HUES6 (cell line): ENCODE data around the gene DIP2C.

Source experiments
- H3K27ac ChIP-seq: 2 replicates; pipeline ENCODE4 v1.7.0; 2013; ENCODE audit warnings: low read depth, mild to moderate bottlenecking, low read length, inconsistent platforms
- H3K27me3 ChIP-seq: 2 replicates; pipeline ENCODE4 v1.6.1; 2013; ENCODE audit warnings: low read length; ENCODE audit not compliant: control insufficient read depth, insufficient read depth
- H3K36me3 ChIP-seq: 2 replicates; pipeline ENCODE4 v1.6.1; 2013; ENCODE audit warnings: low read length; ENCODE audit not compliant: control insufficient read depth, insufficient read depth
- H3K4me1 ChIP-seq: 2 replicates; pipeline ENCODE4 v1.6.1; 2013; ENCODE audit warnings: low read length; ENCODE audit not compliant: control insufficient read depth, insufficient read depth
- H3K4me3 ChIP-seq: 2 replicates; pipeline ENCODE4 v1.5.1; 2013; ENCODE audit warnings: low read depth, low read length
- H3K9ac ChIP-seq: one replicate; pipeline ENCODE4 v1.6.1; 2013; ENCODE audit warnings: mild to moderate bottlenecking, low read length
- H3K9me3 ChIP-seq: 2 replicates; pipeline ENCODE4 v1.6.1; 2013; ENCODE audit warnings: low read depth, low read length; ENCODE audit not compliant: control insufficient read depth, insufficient read depth

The DIP2C gene

DNA sequence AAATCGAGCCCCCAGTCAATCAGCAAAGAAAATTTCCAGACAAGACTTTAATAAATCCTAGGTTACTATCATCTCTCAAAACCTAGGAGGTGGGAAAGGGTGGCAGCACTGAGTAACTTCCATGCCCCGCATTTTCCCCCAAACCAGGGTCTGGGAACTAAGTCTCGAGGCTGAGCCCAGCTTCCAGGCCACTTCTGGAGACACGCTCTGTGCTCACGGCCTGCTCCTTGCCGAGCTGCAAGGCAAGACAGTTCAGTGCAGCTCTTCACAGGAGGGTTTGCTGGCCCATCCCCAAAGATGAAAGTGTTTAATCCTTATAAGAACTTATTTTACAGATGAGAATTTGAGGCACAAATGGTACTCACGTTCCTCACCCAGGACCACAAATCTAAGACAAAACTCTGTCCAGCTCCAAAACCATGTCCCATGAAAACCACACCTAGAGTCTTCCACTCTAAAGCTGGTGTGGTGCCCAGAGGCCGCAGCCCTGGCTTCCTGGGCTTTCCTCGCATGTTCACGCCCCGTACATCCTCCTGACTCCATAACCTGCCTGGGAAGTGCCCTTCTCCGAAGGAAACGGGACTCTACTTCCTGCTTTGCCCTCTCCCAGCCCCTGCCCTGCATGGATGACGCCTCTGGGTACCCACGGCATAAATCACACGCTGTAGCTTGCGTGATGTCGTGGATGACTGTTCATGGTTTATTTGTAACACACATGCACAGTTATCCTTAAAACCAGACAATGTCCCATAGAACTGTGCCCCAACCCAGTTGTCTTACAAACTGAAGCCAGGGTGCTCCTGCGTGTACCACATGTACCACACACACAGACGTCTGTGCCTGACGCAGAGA lies 201.2 kb downstream of the DIP2C start:
- Histone ChIP-seq H3K36me3 (no peaks in the 10 kb centered on the region), H3K27ac (no peak overlapping the region), H3K9me3 (no peaks in the 10 kb centered on the region), H3K9ac (no peak overlapping the region), H3K4me1 (peaks cover 38% of the 10 kb centered on the region), H3K4me3 (no peak overlapping the region), H3K27me3 (peaks cover 37% of the 10 kb centered on the region; the same call in 1 of the 2 replicates)

DNA sequence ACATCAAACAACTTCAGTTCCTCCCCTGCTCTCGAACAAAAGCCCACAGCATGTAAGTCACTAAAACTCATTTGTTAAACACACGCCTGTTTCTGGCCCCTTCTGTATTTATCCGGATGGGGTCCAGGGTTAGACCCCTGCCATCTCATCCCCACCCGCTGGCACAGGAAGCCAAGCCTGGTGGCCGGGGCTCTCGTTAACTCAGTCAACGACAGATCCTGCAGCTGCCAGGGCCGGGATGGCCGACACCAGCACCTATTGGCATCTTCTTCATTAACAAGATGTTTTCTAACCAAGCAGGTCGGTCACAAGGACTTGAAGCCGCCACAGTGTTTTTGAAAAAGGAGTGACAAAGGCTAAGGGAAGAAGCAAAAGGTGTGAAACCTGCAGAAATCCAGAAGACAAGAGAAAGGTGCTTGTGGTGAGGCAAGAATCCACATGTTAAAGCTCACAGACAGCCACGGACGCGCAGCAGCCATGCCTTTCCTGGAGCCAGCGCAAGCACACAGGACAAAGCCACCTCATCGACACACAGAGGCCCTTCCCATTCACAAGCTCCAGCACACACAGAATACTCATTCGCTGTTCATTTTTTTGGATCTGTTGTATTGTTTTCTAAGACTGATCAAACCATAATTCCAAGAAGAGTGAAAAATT lies 202.7 kb downstream of the DIP2C start:
- Histone ChIP-seq H3K9me3 (no peaks in the 10 kb centered on the region), H3K27ac (no peak overlapping the region), H3K36me3 (no peaks in the 10 kb centered on the region), H3K27me3 (peaks cover 37% of the 10 kb centered on the region; the same call in 1 of the 2 replicates), H3K4me3 (no peak overlapping the region), H3K4me1 (peaks cover 37% of the 10 kb centered on the region), H3K9ac (no peak overlapping the region)

DNA sequence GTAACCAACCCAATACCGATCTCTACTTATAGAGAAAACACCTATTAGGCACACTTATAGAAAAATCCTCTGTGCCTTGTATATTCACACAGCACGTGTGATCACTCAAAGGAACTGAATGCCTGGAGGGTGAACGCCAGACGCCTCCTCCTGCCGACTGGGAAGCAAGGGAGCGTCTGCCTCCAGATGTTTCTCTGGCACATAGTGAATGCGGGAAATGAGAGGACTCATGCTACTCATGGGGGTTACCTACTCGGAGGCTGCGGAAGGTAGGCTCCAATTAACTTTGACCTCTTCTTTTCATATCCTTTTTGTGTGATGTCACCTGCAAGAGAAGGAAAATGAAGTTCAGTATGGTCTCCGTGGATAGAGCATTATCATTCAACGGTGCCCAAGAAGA lies 203.3 kb downstream of the DIP2C start:
- no peak overlapping the region for H3K27ac ChIP-seq
- H3K4me3 ChIP-seq: no peak overlapping the region
- H3K4me1 ChIP-seq: peaks cover 31% of the 10 kb centered on the region
- H3K9me3 ChIP-seq: no peaks in the 10 kb centered on the region
- H3K9ac ChIP-seq: no peak overlapping the region
- peaks cover 37% of the 10 kb centered on the region; the same call in 1 of the 2 replicates for H3K27me3 ChIP-seq
- H3K36me3 ChIP-seq: no peaks in the 10 kb centered on the region

DNA sequence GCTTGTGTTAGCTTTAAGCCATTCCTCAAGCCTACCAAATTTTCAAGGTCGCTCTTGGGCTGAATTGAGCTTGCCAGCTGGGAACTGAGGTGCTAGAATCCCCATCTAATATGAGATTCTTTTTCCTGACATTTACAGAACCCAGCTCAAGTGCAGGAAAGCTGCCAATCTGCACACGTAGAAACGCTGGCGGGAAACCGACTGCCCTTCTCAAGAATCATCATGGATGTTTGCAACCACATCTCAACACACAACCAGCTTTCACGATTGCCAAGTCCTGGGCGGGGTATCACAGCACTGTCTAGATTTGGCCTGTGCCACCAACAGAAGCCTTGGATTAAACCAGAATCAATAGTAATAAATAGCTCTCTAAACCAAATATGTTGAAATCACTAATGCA lies 203.7 kb downstream of the DIP2C start:
- Histone ChIP-seq H3K4me3 (no peak overlapping the region), H3K27ac (no peak overlapping the region), H3K27me3 (peaks cover 37% of the 10 kb centered on the region; the same call in 1 of the 2 replicates), H3K4me1 (peaks cover 27% of the 10 kb centered on the region), H3K36me3 (no peaks in the 10 kb centered on the region), H3K9ac (no peak overlapping the region), H3K9me3 (no peaks in the 10 kb centered on the region)

DNA sequence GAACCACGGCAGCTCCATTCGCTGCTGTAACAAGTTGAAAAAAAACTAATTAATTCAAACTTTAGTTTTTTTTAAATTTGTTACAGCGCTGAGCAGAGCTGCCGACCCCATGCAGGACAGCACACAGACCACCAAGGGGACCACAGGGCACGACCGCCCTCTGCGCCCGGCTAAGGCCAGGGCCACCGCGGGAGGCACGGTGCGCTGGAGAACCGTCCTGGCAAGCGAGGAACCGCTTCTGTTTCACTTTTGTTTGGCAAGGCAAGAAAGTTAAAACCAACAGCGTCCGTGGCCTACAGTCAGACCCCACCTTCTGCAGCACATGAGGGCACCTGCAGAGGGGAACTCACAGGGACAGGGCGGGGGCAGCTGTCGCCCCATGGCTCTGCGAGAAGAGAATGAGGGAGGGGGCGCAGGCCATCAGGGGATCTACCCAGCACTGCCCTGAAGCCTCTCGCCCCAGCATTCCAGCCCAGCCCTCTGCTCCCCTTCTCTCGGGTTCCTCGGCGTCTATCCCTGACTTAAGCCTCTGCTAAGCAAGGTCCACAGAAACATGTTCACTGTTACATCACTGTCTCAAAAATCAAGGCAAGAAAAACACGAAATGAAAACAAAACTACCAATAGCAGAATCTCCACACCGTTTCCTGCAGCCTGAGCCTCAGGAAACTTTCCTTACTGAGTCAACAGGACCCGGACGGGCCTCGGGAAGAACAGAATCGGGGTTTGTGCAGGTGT lies 204.4 kb downstream of the DIP2C start:
- H3K4me1 ChIP-seq: peaks cover 22% of the 10 kb centered on the region
- no peaks in the 10 kb centered on the region for H3K9me3 ChIP-seq
- peaks cover 37% of the 10 kb centered on the region; the same call in 1 of the 2 replicates for H3K27me3 ChIP-seq
- H3K4me3 ChIP-seq: peak overlapping the region; percentile 49
- no peaks in the 10 kb centered on the region for H3K36me3 ChIP-seq
- no peak overlapping the region for H3K9ac ChIP-seq
- H3K27ac ChIP-seq: no peak overlapping the region

DNA sequence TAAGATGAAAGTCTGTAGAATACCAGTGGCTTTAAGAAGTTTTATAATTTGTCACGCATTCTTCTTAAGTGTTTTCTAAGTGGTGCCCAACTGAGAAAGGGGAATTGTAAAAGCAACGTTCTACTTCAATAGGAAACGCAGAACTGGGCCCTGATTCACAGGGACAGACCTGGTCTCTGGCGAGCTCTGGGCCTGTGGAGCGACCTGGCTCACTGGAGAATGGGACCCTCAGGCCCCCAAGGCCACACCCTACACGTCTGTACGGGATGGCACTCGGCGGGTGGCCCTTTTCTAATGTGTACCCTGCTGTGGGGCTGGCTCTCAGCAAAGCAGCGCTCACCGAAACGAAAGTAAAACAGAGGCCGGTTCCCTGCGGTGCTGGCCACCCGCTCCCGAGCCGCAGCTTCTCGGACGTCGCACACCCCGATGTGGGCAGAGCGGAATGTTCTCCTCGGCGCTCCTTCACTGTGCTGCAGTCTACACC lies 205.0 kb downstream of the DIP2C start:
- no peaks in the 10 kb centered on the region for H3K36me3 ChIP-seq
- no peak overlapping the region for H3K27ac ChIP-seq
- no peaks in the 10 kb centered on the region for H3K9me3 ChIP-seq
- peaks cover 21% of the 10 kb centered on the region for H3K4me1 ChIP-seq
- peaks cover 37% of the 10 kb centered on the region; the same call in 1 of the 2 replicates for H3K27me3 ChIP-seq
- peak overlapping the region; percentile 49 for H3K4me3 ChIP-seq
- H3K9ac ChIP-seq: no peak overlapping the region

DNA sequence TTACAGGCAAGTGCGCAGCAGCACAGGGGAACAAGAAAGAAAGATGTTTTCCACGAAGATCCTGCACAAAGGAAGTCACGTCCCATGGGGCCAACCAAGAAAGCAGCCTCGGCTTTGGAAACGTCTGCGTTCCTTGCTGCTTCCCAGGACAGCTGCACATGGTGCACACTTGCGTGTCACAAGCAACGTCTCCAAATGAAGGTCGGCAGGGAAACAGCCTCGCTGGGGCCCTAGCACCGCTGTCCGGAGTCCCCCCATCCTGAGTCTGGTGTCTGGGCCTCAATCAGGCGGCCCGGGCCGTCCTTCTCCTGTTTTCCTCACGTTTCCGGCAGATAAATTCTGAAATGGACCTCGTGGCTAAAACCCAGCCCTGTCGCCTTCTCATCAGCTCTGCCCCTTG lies 206.2 kb downstream of the DIP2C start:
- Histone ChIP-seq H3K36me3 (no peaks in the 10 kb centered on the region), H3K9me3 (no peaks in the 10 kb centered on the region), H3K4me3 (no peak overlapping the region), H3K9ac (no peak overlapping the region), H3K27me3 (peaks cover 33% of the 10 kb centered on the region; the same call in 1 of the 2 replicates), H3K4me1 (peaks cover 21% of the 10 kb centered on the region), H3K27ac (no peak overlapping the region)

DNA sequence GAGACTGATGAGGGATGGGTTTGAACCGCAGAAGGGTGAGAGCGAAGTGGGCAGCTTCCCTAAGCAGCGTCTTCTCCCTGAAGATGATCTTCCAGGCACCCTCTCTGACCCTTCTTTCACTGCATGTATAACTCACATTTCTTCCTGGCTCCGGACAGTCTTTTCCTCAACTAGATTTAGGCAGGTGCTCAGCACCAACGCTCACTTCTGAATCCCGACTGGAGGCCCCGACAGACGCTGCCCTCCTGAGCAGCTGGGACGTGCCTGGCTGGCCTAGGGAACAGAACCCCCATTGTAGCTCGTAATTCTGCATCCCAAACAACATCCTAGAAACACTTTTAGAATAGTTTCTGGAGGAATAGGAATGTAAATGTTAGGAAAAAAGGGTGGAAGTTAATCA lies 206.6 kb downstream of the DIP2C start:
- Histone ChIP-seq H3K4me3 (no peak overlapping the region), H3K27me3 (peaks cover 33% of the 10 kb centered on the region; the same call in 1 of the 2 replicates), H3K27ac (no peak overlapping the region), H3K4me1 (peaks cover 21% of the 10 kb centered on the region), H3K36me3 (no peaks in the 10 kb centered on the region), H3K9me3 (no peaks in the 10 kb centered on the region), H3K9ac (no peak overlapping the region)

DNA sequence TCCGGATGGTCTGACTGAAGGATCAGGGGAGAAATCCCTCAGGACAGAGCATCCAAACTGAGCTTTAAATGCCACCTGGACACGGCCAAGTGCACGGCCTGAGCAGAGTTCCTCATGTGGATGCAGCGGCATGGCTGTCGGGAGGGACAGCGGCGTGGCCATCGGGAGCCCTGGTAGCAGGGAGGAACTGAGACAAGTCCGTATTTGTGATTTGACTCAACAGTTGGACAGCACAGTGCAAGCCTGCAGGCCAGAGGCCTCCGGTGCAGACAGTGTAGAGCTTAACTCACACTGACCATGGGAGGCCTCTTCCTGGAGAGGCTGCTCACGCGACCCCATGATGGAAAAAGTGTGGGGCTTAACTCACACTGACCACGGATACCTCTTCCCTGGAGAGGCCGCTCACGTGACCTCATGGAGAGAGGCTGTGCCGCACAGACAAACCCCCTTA lies 207.4 kb downstream of the DIP2C start:
- no peak overlapping the region for H3K9ac ChIP-seq
- H3K4me1 ChIP-seq: peaks cover 21% of the 10 kb centered on the region
- peaks cover 30% of the 10 kb centered on the region; the same call in 1 of the 2 replicates for H3K27me3 ChIP-seq
- no peaks in the 10 kb centered on the region for H3K9me3 ChIP-seq
- no peak overlapping the region for H3K27ac ChIP-seq
- H3K36me3 ChIP-seq: no peaks in the 10 kb centered on the region
- H3K4me3 ChIP-seq: no peak overlapping the region

DNA sequence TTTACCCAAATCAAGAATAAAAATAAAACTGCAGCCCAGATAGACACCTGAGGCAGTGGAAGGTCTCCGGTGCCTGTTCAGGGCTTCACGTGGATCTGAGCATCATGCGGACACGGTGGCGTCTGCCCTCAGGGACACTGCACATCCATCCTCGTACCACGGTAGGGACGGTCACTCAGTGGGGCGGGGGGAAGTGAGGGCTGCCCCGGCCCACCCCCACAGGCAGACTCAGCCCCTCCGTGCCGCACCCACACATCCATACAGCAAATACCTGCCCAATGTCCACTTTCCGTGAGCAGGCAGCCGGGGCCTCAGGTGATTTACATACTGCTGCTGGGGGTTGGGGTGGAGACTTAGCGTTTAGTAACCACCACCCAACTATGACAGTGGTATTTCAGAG lies 207.8 kb downstream of the DIP2C start:
- Histone ChIP-seq H3K9me3 (no peaks in the 10 kb centered on the region), H3K4me3 (no peak overlapping the region), H3K9ac (no peak overlapping the region), H3K4me1 (peaks cover 18% of the 10 kb centered on the region), H3K27ac (no peak overlapping the region), H3K27me3 (peaks cover 26% of the 10 kb centered on the region; the same call in 1 of the 2 replicates), H3K36me3 (no peaks in the 10 kb centered on the region)
